CD4-positive, alpha-beta T cell (primary cell): Measurements from ENCODE around the gene KRTAP12-2. TPM values are rescaled to one million over a fixed set of nuclear protein-coding genes. Genes with fewer than 3 reads are reported as not detected.

Source experiments
- ATAC-seq: fragments of 200-7000 bp; cut with Tn5 transposase; one replicate; pipeline ENCODE4 v1.10.0; 2022; ENCODE audit warnings: mild to moderate bottlenecking; ENCODE audit not compliant: poor library complexity
- CTCF ChIA-PET: fragments of 350-600 bp; sonication (Branson Sonifier 250); formaldehyde crosslinking; loops from one replicate; lab custom pipeline; 2021; ENCODE audit warnings: antibody characterized with exemption, inconsistent platforms; lab: Charles Lee
- POLR2A ChIA-PET: fragments of 350-600 bp; sonication (Branson Sonifier 250); formaldehyde crosslinking; loops from one replicate; lab custom pipeline; 2021; ENCODE audit warnings: antibody characterized with exemption, inconsistent platforms; lab: Charles Lee
- DNase-seq, 14 experiments: peaks; one replicate each; pipeline ENCODE4 v3.0.0-alpha.2; 2013 to 2020; ENCODE audit warnings: mixed read lengths in 2 of 14
- H3K27ac ChIP-seq, 2 donors: one replicate each; pipeline versions ENCODE4 v1.5.1 to v1.7.0; 2013; ENCODE audit warnings: low read length in 2 of 2, low read depth in 1 of 2, mild to moderate bottlenecking in 1 of 2
- H3K27me3 ChIP-seq, 2 experiments: 1 replicate in 1 of 2; 2 replicates in 1 of 2; pipeline versions ENCODE4 v1.6.1 to v1.7.0; 2013; ENCODE audit warnings: low read length in 2 of 2, control low read depth in 1 of 2, mild to moderate bottlenecking in 1 of 2, moderate library complexity in 1 of 2; ENCODE audit not compliant: insufficient read depth in 2 of 2, control insufficient read depth in 1 of 2
- H3K36me3 ChIP-seq: one replicate; pipeline ENCODE4 v1.6.1; 2013; ENCODE audit warnings: low read length, control low read depth; ENCODE audit not compliant: insufficient read depth
- H3K4me1 ChIP-seq: one replicate; pipeline ENCODE4 v1.6.1; 2013; ENCODE audit warnings: low read length, control low read depth; ENCODE audit not compliant: insufficient read depth
- H3K4me3 ChIP-seq: one replicate; pipeline ENCODE4 v1.5.1; 2013; ENCODE audit warnings: mild to moderate bottlenecking, low read length, moderate library complexity
- H3K9me3 ChIP-seq, 2 experiments: 1 replicate in 1 of 2; 2 replicates in 1 of 2; pipeline versions ENCODE4 v1.6.1 to v1.7.0; 2013; ENCODE audit warnings: low read length in 2 of 2, mild to moderate bottlenecking in 2 of 2, control low read depth in 1 of 2, moderate library complexity in 1 of 2; ENCODE audit not compliant: control insufficient read depth in 1 of 2, insufficient read depth in 1 of 2
- H3K27ac Mint-ChIP-seq: one replicate; pipeline ENCODE4 v1.8.0; 2020; ENCODE audit warnings: mixed read lengths
- H3K27me3 Mint-ChIP-seq: one replicate; pipeline ENCODE4 v1.8.0; 2021; ENCODE audit warnings: mixed read lengths
- H3K36me3 Mint-ChIP-seq: one replicate; pipeline ENCODE4 v1.8.0; 2021; ENCODE audit warnings: low read depth, mixed read lengths
- H3K4me1 Mint-ChIP-seq: one replicate; pipeline ENCODE4 v1.8.0; 2021; ENCODE audit warnings: low read depth, mixed read lengths
- H3K4me3 Mint-ChIP-seq: one replicate; pipeline ENCODE4 v1.8.0; 2020; ENCODE audit warnings: mild to moderate bottlenecking, mixed read lengths
- H3K9me3 Mint-ChIP-seq: one replicate; pipeline ENCODE4 v1.8.0; 2020; ENCODE audit warnings: mixed read lengths
- CTCF ChIP-seq: fragments of 200-600 bp; IDR thresholded peaks from one replicate; pipeline ENCODE4 v1.8.0; 2022; ENCODE audit warnings: antibody characterized with exemption, mild to moderate bottlenecking
- intact Hi-C, 2 experiments: fragments of 100-400 bp; cut with DNase I in 1 of 2; cut with micrococcal nuclease in 1 of 2; formaldehyde crosslinking; loops; one replicate each; pipeline versions ENCODE4 v1.15.1 to v1.9.0; 2023 to 2025; cut with DNase I, micrococcal nuclease
- total RNA-seq, 174 experiments: library from RNA in 2 of 174; stranded (reverse) in 2 of 174; gene quantifications; one replicate each; pipeline ENCODE4 v1.2.3 and lab custom pipeline; 2021 to 2026

Gene KRTAP12-2
- total RNA-seq, 2 experiments from 2014 or later: not detected

- Histone ChIP-seq H3K4me3 (no peak overlapping the region), H3K27me3 (no peaks in the 10 kb centered on the region), H3K4me1 (peaks cover 42% of the 10 kb centered on the region), H3K36me3 (no peaks in the 10 kb centered on the region), H3K27ac (no peak overlapping the region), H3K9me3 (peaks cover 10 to 11% of the 10 kb centered on the region in 2 experiments)
- DNase-seq (no peak), ATAC-seq (no peak)
- Mint-ChIP-seq H3K4me1 (peaks cover 52% of the 10 kb centered on the region), H3K27ac (peak overlapping the region; percentile 88), H3K4me3 (no peak overlapping the region), H3K9me3 (peaks cover 20% of the 10 kb centered on the region), H3K36me3 (peaks cover 33% of the 10 kb centered on the region), H3K27me3 (no peaks in the 10 kb centered on the region)
- intact Hi-C loops: loop anchor here (5.0 to 10.0 kb wide), 3 partner anchors 35 to 105 kb away; partner anchors contain the start of genes KRTAP10-1 (in 1 of the 2) and KRTAP12-4 (in 1 of the 2)
- CTCF ChIA-PET: no interaction called here
- POLR2A ChIA-PET: interaction anchor here (1.4 kb wide), 1 partner anchor 41 kb away, joined by 3 read pairs; the partner anchor contains the start of gene KRTAP12-3
- no peak for TF ChIP-seq CTCF
These were observed 49.6 kb downstream of the KRTAP12-2 start for GRCh38 chr21:44617071-44617501.

DNA sequence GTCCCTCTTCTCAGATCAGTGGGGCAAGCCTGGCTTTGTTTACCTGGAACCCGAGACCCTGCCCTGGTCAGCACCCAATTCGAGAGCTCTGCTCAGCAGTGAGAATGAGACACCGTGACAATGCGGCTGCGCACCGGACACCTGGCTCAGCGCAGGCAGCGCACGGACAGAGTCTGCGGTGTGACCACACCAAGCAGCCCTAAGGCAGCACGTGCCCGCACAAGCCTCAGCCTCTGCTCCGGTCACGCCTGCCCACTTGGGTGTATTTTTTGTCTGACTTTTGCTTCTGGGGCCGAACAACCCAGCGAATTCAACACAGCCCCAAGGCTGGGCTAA, 50.2 kb downstream of the KRTAP12-2 start:
- Mint-ChIP-seq H3K9me3 (peaks cover 16% of the 10 kb centered on the region), H3K27ac (no peak overlapping the region), H3K27me3 (no peaks in the 10 kb centered on the region), H3K4me1 (peaks cover 52% of the 10 kb centered on the region), H3K36me3 (peaks cover 28% of the 10 kb centered on the region), H3K4me3 (peak overlapping the region; percentile 25)
- CTCF ChIA-PET: no interaction called here
- POLR2A ChIA-PET: interaction anchor here (1.4 kb wide), 1 partner anchor 41 kb away, joined by 3 read pairs; the partner anchor contains the start of gene KRTAP12-3
- no peaks in the 10 kb centered on the region for H3K27me3 ChIP-seq
- intact Hi-C loops: loop anchor here (5.0 to 10.0 kb wide), 3 partner anchors 36 to 106 kb away; partner anchors contain the start of genes KRTAP10-1 (in 1 of the 2) and KRTAP12-4 (in 1 of the 2)
- DNase-seq (no peak), ATAC-seq (no peak)
- H3K27ac ChIP-seq: no peak overlapping the region
- peaks cover 13 to 16% of the 10 kb centered on the region in 2 experiments for H3K9me3 ChIP-seq
- TF ChIP-seq CTCF: no peak
- H3K36me3 ChIP-seq: no peaks in the 10 kb centered on the region
- H3K4me3 ChIP-seq: no peak overlapping the region
- peaks cover 42% of the 10 kb centered on the region for H3K4me1 ChIP-seq

Other genes with a start within 250 kb of the KRTAP12-2 start
- under 1 TPM; 0.55 to 0.61 TPM for gene LRRC3, start 211.4 kb downstream of the KRTAP12-2 start, total RNA-seq
- gene KRTAP10-1, start 126.7 kb downstream of the KRTAP12-2 start, total RNA-seq: not detected
- not detected for gene KRTAP10-2, start 115.4 kb downstream of the KRTAP12-2 start, total RNA-seq
- gene KRTAP10-3, start 108.1 kb downstream of the KRTAP12-2 start, total RNA-seq: not detected
- not detected for gene KRTAP10-4, start 93.2 kb downstream of the KRTAP12-2 start, total RNA-seq
- gene KRTAP10-5, start 86.3 kb downstream of the KRTAP12-2 start, total RNA-seq: not detected
- not detected for gene KRTAP10-6, start 74.4 kb downstream of the KRTAP12-2 start, total RNA-seq
- not detected for gene KRTAP10-7, start 66.3 kb downstream of the KRTAP12-2 start, total RNA-seq
- not detected for gene KRTAP10-8, start 54.8 kb downstream of the KRTAP12-2 start, total RNA-seq
- gene KRTAP10-9, start 39.8 kb downstream of the KRTAP12-2 start, total RNA-seq: not detected
- not detected for gene KRTAP10-10, start 29.6 kb downstream of the KRTAP12-2 start, total RNA-seq
- gene KRTAP10-11, start 20.5 kb downstream of the KRTAP12-2 start, total RNA-seq: not detected
- not detected for gene KRTAP12-4, start 12.3 kb downstream of the KRTAP12-2 start, total RNA-seq
- not detected for gene KRTAP12-3, start 9.0 kb downstream of the KRTAP12-2 start, total RNA-seq
- not detected for gene KRTAP12-1, start 15.2 kb upstream of the KRTAP12-2 start, total RNA-seq
- gene KRTAP10-12, start 30.2 kb upstream of the KRTAP12-2 start, total RNA-seq: not detected
- gene TSPEAR, start 44.6 kb upstream of the KRTAP12-2 start, total RNA-seq: not detected
- 10 to 100 TPM; 89.9 to 96.8 TPM for gene UBE2G2, start 134.9 kb upstream of the KRTAP12-2 start, total RNA-seq
- 10 to 100 TPM; 82.8 to 91.2 TPM for gene SUMO3, start 151.1 kb upstream of the KRTAP12-2 start, total RNA-seq
- 10 to 100 TPM; 99.0 to 99.5 TPM for gene PTTG1IP, start 206.8 kb upstream of the KRTAP12-2 start, total RNA-seq